GM12865 (cell line): ENCODE results near the gene HDLBP.

ENCODE experiments used
- DNase-seq: peaks from one replicate; pipeline ENCODE4 v3.0.0; 2010; ENCODE audit warnings: low read depth
- H3K4me3 ChIP-seq: 2 replicates; pipeline ENCODE4 v1.5.1; 2011; ENCODE audit warnings: mild to moderate bottlenecking, low read depth, low read length, control low read depth
- CTCF ChIP-seq: IDR thresholded peaks from 2 replicates; pipeline ENCODE4 v1.5.1; 2011; ENCODE audit warnings: low read length, control low read depth, low read depth, inconsistent platforms; ENCODE audit not compliant: insufficient read depth; ENCODE audit errors: missing control alignments

Gene HDLBP

GRCh38 chr2:241314226-241315092 is 1.0 kb downstream of the HDLBP start:
- peak overlapping the region; percentile 92 for H3K4me3 ChIP-seq

DNA sequence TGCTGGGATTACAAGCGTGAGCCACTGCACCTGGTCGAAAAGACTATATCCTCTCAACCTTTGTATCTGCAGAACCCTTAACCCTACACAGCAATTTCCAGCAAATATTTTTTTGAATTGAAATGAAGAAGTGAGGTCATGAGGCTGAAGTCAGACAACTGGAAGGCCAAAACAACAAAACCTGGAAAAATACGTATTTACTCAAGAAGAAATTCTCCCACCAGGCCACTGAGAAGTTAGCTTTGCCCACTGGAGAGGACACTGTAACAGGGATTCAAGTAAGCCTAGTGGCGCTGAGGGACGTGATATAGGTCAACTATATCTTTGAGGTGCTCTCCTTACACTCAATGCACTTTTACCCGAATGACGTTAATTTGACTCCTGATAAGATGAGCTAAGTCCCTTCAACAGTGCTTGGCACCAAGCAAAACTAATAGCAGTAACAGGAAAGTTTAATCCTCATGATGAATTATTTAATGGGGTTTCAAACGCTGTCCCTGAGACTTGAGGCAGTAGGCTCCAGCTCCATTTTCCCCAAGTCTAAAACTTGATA is 1.9 kb downstream of the HDLBP start:
- H3K4me3 ChIP-seq: peak overlapping the region; percentile 92
- no peak for TF ChIP-seq CTCF
- no peak for DNase-seq

More at GRCh38 chr2:241314226-241315092, 1.0 kb downstream of the HDLBP start:
- no peak for DNase-seq
- TF ChIP-seq CTCF: no peak

GRCh38 chr2:241312082-241312481 is 3.4 kb downstream of the HDLBP start:
- H3K4me3 ChIP-seq: no peak overlapping the region
- no peak for DNase-seq
- no peak for TF ChIP-seq CTCF

DNA sequence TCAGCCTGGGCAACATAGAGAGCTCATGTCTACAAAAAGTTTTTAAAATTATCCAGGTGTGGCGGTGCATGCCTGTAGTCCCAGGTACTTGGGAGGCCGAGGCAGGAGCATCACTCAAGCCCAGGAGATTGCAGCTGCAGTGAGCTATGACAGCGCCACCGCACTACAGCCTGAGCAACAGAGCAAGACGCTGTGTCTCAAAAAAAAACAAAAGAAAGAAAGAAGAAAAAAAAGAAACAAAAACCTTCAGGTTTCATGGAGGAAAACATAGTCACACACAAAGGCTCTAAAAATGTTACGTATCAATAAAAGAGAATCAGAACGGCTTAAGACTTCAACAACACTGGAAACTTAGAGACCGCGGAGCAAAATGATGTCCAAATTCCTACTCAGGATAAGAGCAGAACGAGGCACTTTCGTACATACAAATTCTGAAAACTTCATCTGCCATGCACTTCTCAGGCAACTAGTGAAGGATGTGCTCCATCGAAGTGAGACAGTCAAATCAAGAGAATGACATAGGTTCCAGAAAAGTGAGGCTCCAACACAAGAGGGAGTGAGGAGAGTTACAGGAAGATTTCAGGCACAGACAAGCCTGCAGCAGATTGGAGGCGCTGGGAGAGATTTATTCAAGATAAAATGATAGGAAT is 4.4 kb downstream of the HDLBP start:
- TF ChIP-seq CTCF: no peak
- DNase-seq: peak; percentile 72
- H3K4me3 ChIP-seq: peak overlapping the region; percentile 20

DNA sequence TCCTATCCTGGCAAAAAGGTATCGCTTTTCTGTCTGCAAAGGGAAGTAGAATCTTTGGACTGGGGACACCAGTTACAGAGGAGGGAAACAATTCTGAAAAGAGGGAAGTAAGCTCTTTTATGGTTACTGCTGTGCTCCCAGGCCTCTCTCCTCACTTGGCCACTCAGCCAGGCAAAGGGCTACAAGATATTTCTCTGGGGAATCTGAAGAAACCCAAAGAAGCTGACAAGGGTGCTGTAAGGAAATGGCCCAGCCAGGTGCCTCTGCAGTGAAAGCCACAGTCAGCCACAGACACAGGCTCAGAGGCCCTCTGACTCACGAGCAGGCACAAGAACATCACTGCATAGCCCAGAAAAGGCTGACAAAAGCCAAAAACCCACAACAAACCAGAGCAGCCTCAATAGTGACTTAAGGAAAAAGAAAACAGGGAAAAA is 5.8 kb downstream of the HDLBP start:
- peak overlapping the region; percentile 20 for H3K4me3 ChIP-seq
- no peak for TF ChIP-seq CTCF
- peak; percentile 89 for DNase-seq

- no peak for TF ChIP-seq CTCF
- no peak overlapping the region for H3K4me3 ChIP-seq
- no peak for DNase-seq
Measured at GRCh38 chr2:241308832-241309500, 6.5 kb downstream of the HDLBP start.
